Stomach (tissue), 4 donors: ENCODE data around the gene UMPS.

Experiments used
- CTCF ChIP-seq, 7 experiments: fragments of 450-650 bp in 4 of 7; fragments of 200-600 bp in 3 of 7; sonication (generic) in 3 of 7; IDR thresholded peaks; one replicate each; pipeline ENCODE4 v1.5.1; 2016 to 2019; ENCODE audit warnings: antibody characterized with exemption in 7 of 7, control low read depth in 2 of 7, mild to moderate bottlenecking in 1 of 7
- POLR2AphosphoS5 ChIP-seq, 3 donors: sonication (generic); formaldehyde crosslinking; IDR thresholded peaks; one replicate each; pipeline ENCODE4 v1.6.1; 2016; ENCODE audit warnings: antibody characterized with exemption in 3 of 3

- TF ChIP-seq POLR2AphosphoS5 (IDR thresholded peaks at IDR 0.05), result no peak
- no peak for TF ChIP-seq CTCF (IDR thresholded peaks at IDR 0.05)
Measured at GRCh38 chr3:124707656-124708062, 22.6 kb upstream of the UMPS start.
